ENCODE results near the gene SRD5A3.

GRCh38 chr4:55373461-55373860 lies 27.4 kb downstream of the SRD5A3 start:
- TF ChIP-seq CTCF (IDR thresholded peaks at IDR 0.05) (no peak), POLR2A (IDR thresholded peaks at IDR 0.05) (no peak), POLR2AphosphoS5 (IDR thresholded peaks at IDR 0.05) (no peak), EP300 (IDR thresholded peaks at IDR 0.05; ENCODE audit: low read depth) (no peak)
